Measurements from ENCODE around the gene MKNK1.

The MKNK1 gene

DNA sequence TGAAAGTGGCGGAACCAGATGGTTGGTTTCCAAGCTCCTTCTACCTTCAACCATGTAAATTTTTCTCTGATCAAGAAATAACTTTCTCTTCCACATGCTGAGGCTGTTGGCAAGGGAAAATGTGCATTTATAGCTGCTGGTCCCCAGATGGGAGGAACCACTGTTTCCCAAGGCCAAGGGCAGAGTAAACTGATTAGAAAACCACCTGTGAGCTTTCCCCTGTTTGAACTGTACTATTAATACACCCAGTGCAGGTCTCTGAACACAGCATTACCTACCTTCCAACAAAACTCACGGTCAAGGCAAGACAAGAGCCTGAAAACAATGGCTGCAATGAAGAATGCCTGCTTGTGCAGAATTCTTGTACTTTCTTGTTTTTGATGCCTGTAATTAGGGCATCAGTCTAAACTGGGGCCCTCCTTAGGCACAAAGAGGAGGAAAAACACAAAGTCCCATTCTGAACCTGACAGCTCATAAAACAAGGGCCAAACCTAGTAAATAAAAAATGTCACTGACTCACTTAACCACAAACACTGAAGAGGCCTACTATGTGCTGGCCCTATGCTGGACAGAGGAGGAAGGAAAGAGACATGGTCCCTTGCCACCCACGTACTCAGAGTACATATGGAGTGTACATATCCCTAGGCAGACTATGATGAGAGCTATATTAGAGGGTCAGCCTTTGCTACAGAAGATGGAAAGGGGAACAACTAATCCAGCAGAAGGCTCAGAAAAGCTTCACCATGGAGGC is 2.6 kb downstream of the MKNK1 start:
- intact Hi-C loops (cut with DNase I) = loop anchor here (10.0 kb wide), 1 partner anchor 63 kb away; the partner anchor contains the start of gene ATPAF1
- no peak for DNase-seq

DNA sequence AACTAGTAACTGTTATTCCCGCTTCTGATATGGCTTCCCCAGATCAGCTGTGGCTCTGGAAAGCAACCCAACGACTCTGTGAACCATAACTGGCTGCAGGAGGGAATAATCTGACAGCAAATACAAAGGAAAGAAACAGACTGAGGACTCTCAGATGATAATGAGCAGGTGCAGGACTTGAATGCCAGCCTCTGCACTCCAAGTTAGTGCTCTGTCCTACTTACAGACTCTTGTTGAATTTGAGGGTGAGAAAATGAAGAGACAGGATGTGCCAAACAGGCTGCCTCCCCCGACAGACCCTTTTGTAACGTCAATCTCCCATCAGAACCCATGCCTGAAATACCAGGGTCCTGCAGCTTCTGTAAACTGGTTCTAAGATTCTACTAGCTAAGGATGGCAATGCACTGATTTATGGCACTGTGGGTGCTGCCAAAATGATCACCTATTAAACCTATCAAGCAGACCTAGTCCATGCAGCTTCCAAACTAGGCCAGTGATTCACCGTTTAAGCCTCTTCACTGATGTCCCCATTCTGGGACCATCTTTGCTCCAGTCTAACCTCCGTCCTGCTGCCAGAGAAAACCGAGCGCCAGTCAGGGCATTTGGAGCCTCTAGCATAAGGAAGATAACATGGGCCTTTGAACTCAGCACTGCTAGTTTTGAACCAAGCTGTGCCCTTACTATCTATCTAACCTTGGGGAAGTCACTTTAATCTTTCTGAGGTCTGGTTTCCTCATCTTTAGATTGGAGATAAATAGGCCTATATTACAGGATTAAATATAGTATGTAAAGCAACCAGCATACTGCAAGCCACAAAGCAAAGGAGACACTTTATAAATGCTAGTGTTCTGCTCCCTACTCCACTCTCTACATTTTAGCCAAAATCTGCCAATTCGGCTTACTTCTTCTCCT is 4.8 kb downstream of the MKNK1 start:
- intact Hi-C loops (cut with DNase I) = no loop called here
- no peak for DNase-seq

DNA sequence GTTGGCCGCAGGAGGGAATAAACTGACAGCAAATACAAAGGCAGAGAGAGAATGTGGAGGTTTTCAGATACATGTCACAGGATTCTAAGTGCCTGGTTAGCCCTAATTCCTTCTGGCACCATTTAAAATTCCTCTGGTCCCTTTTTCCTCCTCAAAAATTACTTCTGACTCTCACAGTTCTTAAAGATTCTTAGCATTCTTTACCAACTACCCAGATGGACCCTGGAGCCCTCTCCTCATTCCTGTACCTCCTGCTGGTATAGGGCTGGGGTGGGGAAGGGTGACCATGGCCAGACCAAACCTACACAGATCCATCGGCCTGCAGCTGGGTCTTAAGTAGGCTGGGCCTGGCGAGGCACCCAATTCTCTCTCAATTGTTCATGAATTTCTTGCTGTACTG is 7.2 kb downstream of the MKNK1 start:
- intact Hi-C loops (cut with DNase I) = no loop called here
- DNase-seq = no peak

DNA sequence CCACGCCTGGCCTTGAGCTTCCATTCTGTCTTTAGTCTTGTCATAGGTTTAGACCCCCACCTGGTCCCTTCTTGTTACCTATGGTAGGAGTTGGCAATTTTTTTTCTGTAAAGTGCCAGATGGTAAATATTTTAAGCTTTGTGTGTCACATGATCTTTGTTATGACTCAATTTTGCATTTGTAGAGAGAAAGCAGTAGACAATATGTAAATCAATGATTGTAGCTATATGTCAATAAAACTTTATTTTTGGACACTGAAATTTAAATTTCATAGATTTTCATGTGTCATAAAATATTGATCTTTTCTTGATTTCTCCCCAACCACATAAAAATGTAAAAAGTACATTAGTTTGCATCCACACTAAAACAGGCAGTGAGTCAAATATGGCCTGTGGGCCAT is 8.0 kb downstream of the MKNK1 start:
- intact Hi-C loops (cut with DNase I) = no loop called here
- no peak for DNase-seq

DNA sequence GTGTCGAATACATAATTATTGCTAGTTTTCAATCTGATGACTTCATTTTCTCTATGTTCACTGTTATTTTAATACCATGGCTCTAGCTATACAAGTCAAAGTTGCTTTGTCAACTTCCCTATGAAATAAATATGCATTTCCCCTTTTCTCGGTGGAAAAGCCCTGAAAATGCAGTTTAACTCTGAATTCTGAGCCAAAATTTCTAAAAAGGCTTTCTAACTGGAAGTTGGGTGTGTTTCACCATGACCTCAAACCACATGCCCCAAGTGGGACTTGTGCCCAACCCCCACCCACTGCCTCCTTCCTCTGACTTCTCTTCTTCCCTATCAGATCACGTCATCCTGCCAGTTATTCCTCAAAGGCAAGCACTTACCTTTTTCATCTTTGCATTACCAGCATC is 8.9 kb downstream of the MKNK1 start:
- peak in 1 of 10 donors; percentile 45 for DNase-seq
- intact Hi-C loops (cut with DNase I) = no loop called here

DNA sequence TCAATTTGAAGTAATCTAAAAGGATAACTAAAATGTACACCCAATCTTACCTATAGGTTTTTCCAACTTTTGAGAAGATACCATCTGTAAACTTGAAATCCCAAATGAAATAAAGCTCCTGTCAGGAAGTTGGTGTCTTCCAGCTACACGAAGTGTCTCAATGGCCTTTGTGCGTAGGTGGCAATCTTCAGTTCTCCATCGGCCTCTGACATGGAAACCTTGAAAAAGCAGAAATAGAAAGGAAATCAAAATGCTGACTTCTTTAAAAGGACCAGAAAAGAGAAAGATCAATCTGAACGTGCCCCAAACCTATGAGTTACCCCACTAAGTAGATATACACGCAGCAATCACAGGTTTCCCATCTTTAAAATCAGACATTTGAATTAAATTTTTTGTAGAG is 10.0 kb downstream of the MKNK1 start:
- intact Hi-C loops (cut with DNase I) = no loop called here
- DNase-seq = no peak

DNA sequence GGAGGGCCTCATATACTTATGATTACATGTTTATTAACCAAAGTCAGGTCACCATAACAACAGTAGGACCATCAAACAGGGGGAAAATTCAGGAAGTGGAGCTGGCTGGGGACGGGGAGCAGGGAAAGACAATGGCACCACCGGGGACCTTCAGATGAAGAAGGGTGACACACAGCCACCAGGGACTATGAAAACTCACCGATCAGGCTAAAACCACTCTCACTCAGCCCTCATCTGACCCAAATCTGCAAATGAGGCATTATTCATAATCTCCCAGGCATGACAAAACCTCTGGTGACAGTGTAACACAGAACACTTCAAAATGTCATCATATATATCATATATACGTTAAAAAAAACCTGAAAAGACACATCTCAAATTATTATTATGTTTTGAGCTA is 11.2 kb downstream of the MKNK1 start:
- intact Hi-C loops (cut with DNase I) = no loop called here
- DNase-seq = no peak

DNA sequence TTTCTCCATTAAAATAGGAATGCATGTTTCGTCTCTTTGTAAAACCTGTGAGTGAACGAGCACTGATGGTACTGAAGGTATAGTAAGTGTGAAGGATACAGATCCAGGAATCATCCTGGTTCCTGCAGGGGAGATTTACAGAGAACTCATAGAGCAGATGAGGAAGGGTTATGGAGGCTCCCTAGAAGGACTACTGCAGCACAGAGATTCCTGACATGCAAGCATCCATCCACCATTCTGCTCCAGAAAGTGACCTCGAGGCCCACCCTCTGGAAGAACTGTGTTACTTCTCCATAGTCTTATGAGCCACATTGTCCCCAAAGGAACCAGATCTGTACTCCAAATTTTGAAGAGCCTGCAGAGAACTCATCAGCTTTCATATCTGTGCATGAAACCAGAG is 14.5 kb downstream of the MKNK1 start:
- DNase-seq = no peak
- intact Hi-C loops (cut with DNase I) = no loop called here

DNA sequence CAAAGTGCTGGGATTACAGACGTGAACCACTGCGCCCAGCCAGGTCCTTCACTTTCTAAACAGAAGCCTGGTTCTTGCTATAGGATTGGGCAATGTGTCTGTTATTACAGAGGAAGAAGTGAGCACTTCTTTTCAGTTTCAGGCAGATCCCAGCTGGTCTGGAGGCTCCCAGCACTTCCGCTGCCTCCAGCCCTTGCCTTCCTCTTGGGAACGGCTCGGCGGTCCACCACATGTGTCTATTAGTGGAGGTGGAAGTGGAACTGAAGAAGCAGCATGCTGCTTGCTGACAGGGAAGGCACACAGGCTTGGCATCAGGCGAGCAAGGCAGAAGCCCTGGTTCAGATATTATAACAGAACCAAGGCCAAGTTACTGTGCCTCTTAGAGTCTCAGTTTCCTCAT is 17.0 kb downstream of the MKNK1 start:
- intact Hi-C loops (cut with DNase I) = no loop called here
- peak in 3 of 10 donors; percentile 17 to 88 (median 32) for DNase-seq

DNA sequence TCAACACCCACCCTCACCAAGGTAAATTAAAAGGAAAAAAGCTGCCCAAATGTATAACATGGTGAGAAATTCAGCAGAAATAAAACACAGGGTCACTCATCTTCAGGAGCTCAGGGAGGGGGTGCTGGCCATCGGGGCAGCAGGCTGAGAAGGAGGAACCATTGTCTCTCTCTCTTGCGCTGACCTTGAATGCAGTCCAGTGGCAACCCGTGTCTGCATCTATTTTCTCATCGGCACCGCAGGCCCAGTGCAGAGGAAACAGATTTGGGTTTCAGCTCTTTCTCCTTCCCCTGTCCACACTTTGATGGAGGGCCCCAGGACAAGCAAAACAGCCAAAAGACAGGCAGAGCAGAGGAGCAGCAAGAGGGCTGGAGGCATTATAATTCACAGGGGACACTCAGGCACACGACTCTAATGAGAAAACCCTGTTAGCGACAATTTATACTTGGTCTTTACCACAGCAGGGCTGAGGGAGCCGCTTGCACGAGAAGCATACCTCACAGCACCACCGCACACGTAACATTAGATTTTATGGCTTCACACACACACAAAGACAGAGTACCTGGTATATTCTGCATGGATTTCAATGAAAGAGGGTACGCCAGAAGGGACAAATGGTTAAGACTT is 18.6 kb downstream of the MKNK1 start:
- peak in 1 of 10 donors; percentile 83 for DNase-seq

DNA sequence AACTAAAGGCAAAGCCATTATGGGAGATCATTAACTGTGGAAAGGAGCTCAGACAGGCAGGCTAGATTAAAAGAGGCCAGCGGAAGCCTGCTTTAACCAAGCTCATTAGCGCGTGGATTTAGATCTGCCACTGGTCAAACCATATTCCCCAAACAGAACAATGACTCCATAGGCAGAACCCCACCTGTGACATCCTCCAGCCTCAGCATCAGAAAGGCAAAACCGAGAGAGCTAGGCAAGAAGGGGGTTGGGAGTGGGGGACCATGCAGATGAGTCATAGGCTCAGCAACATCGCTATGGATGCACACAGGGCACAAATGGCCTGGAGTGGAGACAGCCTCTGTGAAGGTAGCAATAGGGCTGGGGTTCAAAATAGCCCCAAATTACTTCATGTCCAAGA is 20.6 kb downstream of the MKNK1 start:
- no peak for DNase-seq
- intact Hi-C loops (cut with DNase I) = no loop called here

More for the DNA sequence above, 18.6 kb downstream of the MKNK1 start:
- intact Hi-C loops (cut with DNase I) = no loop called here

DNA sequence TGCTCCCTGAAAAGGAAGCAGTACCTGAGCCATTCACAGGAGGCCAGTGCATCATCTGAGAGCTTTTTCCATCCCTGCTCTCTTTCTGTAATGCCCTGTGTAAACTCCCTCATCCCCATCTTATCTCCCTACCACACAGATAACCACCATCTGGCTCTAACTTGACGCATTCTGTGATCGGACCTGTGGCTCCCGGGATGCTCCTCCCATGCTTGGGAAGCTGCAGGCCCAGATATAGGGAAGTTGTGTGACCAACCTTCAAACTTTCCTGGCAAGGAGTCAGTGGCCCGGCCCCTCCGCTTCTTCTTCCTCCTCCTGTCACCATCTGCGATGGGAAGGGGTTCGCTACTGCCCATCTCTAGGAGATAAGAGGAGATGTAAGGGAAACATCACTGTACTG is 21.1 kb downstream of the MKNK1 start:
- intact Hi-C loops (cut with DNase I) = no loop called here
- DNase-seq = peak in 1 of 10 donors; percentile 66

DNA sequence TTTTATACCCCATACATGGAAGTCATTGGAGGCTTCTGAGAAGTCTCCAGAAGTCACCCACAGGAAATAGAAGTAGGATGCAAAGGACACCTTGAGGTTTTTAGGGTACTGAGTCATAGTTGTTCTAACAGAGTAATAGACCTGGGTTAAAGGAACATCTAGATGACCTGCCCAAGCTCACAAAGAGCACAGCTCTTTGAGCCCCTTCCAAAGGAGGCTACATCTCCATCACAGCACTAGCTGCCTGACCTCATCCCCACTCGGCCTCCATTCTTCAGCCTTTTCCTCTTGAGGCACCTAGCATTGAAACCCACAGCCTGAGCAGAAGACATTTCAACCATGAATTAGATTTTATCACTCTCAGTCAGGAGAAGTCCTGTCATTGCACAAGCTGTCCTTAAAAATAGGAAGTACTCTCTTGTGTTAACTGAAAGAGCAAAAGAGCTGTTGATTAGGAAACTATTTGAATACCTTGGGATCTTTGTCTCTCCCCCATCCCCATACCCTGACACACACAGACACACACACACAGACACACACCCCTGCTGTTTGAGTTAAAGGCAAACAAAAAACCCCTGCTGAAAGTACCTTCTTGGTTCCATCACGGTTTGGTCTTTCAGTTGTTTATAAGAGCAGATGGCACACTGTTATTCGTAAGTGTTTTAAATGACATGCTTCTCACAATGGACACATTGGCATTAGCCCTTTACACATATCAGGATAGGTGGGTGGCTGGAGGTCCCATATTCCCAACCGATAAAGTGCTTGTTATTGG is 22.2 kb downstream of the MKNK1 start:
- intact Hi-C loops (cut with DNase I) = no loop called here
- no peak for DNase-seq

DNA sequence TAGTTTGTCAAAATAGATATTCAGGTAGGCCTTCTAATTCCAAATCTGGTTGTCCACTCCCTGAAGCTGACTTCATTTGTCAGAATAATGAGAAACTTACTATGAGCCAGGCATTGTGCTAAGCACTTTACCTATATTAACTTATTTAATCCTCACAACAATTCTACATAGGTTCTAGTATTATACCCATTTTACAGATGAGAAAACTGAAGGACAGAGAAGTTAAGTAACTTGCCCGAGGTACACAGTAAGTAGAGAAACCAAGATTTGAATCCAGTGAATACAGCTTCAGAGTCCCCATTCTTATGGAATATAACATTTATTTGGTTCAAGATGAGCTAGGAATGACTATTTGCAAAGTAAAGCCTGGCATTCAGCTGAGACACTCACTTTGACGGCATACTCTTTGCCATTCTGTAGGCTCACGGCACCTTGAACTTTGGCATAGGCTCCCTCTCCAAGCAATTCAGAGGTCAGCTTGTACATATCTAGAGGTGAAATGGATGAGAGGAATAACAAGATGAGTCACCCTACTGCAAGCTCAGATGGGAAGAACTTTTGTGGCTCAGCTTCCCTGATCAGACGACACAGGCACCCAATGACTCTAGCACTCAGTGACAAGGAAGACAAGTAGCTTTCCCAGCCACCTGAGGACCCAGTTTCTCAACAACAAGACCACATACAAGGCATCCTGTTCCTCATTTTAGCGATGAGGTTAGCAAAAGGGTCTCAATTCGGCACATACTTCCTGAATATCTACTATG is 23.7 kb downstream of the MKNK1 start:
- DNase-seq = no peak
- intact Hi-C loops (cut with DNase I) = no loop called here

DNA sequence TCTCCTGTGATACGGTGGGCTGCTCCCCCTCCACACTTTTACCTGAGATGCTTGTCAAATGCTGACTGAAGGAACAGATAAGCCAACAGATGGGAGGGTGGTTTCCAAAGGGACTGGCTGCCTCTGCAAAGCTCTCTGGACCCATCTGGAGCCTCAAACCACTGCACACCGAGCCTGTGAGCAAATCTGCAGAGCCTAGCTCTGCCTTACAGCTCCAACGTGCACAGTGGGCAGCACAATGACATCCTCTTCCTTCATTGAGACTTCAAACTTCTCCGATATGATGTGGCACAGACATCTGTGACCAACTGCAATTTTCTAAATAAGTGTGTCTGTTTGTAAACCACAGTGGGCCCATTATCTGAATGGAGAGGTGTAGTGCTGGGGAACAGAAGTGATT is 26.4 kb downstream of the MKNK1 start:
- no peak for DNase-seq
- intact Hi-C loops (cut with DNase I) = no loop called here

DNA sequence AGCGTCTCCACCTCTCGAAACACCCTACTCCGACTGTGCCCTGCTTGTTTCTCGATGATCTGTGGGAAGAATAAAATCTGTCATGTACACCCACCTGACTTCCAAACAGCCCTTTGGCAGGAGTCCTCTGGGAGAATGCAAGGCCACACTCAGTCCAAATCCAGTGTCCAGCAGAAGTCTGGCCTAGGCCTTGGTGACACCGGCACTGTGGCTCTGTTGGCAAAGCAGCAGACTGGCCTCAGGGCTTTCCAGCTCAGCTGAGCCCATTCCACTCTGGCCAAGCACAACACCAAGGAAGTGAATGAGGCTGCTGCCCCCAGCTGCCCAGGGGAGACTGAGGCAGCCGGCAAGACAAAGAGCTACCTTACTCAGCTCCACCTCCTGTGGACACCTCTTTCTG is 27.5 kb downstream of the MKNK1 start:
- intact Hi-C loops (cut with DNase I) = no loop called here

DNA sequence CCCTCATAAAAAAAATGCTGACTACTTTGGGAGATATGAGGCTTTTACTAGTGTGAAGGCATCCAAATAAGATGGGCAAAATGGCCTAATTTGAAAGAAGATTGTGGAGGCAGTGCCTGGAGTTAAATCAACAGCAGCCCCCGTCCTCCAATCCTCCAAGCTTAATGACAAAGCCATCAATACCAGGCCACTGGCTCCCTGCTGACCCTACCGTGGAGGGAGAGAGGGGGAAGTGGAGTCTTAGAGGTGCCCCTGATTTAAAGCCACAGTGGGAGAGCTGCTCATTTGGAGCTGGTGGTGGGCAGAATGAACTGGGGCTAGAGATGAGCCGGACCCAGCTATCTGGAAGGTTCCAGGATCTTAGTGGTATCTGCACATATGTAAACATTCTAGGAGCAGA is 28.3 kb downstream of the MKNK1 start:
- intact Hi-C loops (cut with DNase I) = no loop called here
- DNase-seq = no peak

More for the DNA sequence above, 27.5 kb downstream of the MKNK1 start:
- peak in 1 of 10 donors; percentile 68 for DNase-seq

DNA sequence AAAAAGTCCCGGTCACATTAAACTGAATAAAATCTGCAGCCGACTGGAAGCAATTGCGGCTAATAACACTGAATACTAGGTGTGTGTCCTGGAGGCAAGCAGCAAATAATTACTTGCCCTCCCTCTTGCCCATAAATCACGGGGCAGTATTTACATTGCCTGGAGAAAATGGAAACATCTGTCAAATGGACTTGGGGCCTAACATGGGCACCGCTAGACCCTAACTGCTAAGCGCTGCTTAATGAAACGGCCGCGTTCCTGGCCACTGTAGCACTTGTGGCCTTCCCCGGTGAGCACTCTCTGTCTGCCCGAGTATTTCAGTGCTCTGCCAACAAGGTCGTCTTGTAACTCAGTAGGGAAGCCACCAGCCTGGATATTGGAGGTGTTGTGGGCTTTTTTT is 28.8 kb downstream of the MKNK1 start:
- no peak for DNase-seq
- intact Hi-C loops (cut with DNase I) = no loop called here

DNA sequence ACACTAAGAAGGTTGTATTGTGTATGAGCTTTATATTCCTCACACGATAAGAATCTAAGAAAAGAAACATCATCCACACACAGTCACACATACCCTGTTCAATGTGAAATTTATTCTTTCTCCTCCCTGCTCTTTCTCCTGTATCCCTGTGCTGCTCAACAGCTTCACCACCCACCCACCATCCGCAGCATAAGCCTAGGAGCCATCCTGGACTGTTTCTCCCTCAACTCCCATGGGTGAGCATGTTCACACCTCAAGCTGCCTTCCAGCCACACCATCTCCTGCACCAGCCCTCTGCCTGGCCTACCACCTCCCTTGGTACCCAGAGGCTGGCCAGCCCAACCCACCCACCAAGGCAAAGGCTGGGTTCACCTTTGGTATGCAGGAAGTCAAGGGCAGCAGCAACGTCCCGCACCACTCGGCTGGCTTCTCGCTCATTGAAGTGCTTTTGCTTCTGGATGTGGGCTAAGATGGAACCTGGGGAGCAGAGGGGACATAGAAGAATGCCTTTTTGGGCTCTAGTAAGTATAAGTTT is 32.3 kb downstream of the MKNK1 start:
- intact Hi-C loops (cut with DNase I) = no loop called here
- DNase-seq = peak in 2 of 10 donors; percentile 81 to 88
